NCI-H82 treated with DMSO at 0.1 percent for 48 hours (cell line): ENCODE data around the gene C1QL3.

ENCODE experiments used
- DNase-seq: peaks from one replicate; lab custom pipeline; 2025; ENCODE audit not compliant: unreplicated experiment; lab: John Stamatoyannopoulos, UW

Gene C1QL3

GRCh38 chr10:16521311-16522016, at the start of gene C1QL3:
Gene C1QL3, minus strand, starts transcription at chr10:16521879. Its CDS starts 814 bp downstream, at chr10:16521065.
- no peak for DNase-seq

DNA sequence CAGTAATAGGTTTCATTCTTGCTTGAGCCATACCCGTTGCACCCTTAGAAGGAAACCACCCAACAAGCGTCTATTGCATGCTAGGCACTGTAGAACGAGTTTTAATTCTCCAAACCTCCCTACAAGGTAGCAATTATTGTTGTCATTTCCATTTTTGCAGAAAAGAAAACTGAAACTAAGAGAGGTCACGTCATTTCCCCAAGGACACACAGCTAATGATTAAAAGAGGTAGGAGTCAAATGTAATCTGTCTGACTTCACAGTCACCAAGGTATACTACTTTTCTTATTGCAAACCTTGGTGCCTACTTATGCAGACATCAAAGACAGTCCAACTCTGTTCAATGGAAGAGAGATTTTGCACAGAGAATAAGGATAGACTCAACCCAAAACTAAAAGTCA, 49.1 kb upstream of the C1QL3 start:
- no peak for DNase-seq

GRCh38 chr10:16566202-16566805, 44.6 kb upstream of the C1QL3 start:
- DNase-seq = no peak

- no peak for DNase-seq
Measured at GRCh38 chr10:16565604-16566003, 43.9 kb upstream of the C1QL3 start.

DNA sequence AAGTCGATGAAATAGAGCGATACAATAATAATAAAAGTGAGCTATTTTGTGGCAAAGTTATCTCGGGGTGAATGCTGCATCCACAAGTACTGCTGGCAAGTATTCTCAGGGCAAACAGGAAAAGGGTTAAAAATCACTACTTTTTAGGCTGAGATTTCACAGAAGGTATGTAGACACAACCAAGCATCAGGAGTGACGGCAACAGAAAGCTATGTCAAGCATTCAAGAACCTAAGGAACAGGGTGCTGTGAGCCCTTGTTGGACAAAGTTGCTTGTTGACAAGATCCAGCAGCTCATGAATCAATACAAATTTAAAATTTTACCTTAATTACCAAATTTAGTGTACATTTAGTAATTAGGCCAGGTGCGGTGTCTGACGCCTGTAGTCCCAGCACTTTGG, 41.2 kb upstream of the C1QL3 start:
- no peak for DNase-seq

- DNase-seq = no peak
Measured at GRCh38 chr10:16559236-16559773, 37.6 kb upstream of the C1QL3 start.

- no peak for DNase-seq
Measured at GRCh38 chr10:16547973-16548372, 26.3 kb upstream of the C1QL3 start.

GRCh38 chr10:16545116-16545736, 23.5 kb upstream of the C1QL3 start:
- DNase-seq = peak; percentile 88

DNA sequence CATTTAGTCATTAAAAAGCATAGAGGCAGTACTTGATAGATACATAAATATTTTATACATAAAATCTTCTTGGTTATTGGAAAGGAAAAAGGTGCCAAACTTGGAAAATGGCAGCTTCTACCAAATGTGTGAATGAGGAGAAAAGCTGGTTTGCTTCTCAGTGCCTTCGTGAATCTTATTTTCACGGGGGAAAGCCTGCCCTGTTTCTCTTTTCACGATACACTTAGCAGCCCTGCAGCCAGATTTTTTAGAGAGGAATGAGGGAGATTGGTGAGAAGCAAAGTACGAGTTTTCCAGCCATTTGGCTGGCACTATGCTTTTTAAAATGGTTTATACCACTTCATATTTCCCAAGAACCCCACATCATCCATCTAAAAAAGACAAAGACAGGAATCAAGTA, 22.9 kb upstream of the C1QL3 start:
- no peak for DNase-seq

- DNase-seq = no peak
Measured at GRCh38 chr10:16544099-16544498, 22.4 kb upstream of the C1QL3 start.

- no peak for DNase-seq
Measured at GRCh38 chr10:16536155-16536554, 14.5 kb upstream of the C1QL3 start.

DNA sequence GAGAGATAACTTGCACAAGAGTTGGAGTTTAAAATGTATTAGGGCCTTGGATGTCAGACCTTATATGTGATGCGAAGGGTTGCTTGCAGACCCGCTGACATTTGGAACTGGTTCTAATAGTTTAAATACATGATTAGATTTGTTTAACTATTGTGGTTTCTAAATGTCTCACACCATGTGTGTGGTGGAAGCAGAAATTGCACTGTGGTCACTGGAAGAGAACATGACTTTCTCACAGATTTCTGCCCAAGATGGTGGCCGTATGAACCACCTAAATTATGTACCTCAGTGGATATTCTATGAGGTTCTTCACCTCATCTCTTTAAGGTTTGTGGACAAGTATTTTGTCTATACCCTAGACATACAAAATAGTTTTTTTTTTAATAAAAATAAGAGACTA, 8.2 kb upstream of the C1QL3 start:
- no peak for DNase-seq

DNA sequence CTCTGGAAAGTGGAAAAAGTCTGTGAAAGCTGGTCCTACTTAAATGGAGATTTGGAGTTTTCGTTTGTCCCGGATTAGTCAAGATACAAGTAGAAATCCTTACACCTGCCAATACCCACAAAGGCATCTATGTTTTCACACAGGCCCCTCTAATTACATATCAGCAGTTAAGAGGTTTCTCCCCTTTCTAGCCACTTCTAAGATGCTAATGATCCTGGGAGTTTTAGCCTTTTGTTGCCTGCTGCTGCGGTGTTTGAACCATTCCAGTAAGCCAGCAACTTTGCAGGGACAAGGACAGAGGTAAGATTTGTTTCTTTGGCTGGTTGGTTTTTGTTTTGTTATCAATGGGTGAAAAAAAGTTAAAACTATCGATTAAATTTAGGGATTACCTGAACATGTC, 5.8 kb upstream of the C1QL3 start:
- DNase-seq = no peak

DNA sequence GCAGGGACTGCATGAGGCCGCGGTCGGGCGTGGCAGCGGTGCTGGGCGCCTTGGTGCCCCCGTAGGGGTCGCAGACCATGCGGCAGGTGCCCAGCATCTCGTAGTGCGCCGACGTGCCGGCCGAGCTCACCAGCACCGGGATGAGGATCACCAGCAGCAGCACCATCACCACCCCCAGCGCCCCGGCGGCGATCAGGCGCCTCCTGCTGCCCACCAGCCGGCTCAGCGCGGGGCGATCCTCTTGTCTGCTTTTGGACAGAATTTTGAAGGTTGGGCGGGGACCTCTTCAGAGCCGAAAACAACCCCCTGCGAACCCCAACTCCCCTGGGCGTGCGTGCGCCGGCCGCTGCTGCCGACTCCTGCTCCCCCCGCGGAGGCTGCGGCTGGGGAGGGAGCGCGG, 779 bp downstream of the C1QL3 start:
- DNase-seq = peak; percentile 13

- no peak for DNase-seq
Measured at GRCh38 chr10:16519908-16520861, 1.5 kb downstream of the C1QL3 start.

GRCh38 chr10:16519250-16519907, 2.3 kb downstream of the C1QL3 start:
- DNase-seq = no peak

DNA sequence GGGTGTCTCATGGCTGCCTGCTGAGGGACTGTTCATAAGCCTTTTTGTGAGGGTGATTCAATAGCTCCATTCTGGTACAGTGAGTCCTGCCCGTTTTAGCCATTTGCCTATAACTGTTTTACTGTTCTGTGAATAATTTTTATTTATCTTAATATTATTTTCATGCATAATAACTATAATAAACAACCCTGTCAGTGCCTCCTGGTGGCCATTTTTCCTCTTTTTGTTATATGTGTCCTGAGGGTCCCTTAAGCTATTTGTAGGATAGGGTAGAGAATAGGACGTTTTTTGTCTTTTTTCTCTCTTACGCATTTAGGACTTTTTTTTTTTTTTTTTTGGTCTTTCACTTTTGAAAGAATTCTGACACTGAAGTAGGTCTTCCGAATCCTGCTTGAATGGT, 2.9 kb downstream of the C1QL3 start:
- no peak for DNase-seq

DNA sequence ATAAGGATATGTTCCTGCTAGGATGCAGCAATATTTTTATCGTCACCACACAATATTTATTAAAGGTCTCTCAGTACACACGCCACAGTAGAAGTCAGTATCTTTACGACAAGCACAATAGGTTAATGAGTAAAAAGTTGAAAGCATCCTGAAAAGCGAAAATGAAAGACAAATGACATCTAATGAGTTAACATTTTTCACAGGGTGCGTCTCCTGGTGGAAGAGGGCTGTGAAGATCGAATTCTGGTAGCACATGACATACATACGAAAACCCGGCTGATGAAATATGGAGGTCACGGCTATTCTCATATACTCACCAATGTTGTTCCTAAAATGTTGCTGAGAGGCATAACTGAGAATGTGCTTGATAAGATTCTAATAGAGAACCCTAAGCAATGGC, 10.8 kb downstream of the C1QL3 start:
- no peak for DNase-seq

DNA sequence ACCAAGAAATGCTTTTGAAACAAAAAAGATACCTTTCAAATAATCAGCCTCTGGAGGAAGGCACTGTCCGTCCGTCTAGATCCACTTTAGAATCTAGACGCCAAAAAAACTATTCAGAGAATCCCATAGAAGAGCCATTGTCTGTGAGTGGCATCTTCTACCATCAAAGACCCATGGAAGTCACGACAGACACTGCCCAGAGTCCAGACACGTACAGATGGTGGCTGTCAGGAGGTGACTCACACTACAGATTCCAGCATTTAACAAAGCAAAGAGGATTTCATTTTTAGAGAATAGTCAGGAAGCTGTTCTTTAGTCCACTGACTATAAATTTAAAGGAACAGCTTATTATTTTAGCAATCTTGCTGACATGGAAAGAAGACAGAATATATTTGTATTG, 11.7 kb downstream of the C1QL3 start:
- DNase-seq = peak; percentile 10

GRCh38 chr10:16505161-16505560, 16.5 kb downstream of the C1QL3 start:
- DNase-seq = no peak

DNA sequence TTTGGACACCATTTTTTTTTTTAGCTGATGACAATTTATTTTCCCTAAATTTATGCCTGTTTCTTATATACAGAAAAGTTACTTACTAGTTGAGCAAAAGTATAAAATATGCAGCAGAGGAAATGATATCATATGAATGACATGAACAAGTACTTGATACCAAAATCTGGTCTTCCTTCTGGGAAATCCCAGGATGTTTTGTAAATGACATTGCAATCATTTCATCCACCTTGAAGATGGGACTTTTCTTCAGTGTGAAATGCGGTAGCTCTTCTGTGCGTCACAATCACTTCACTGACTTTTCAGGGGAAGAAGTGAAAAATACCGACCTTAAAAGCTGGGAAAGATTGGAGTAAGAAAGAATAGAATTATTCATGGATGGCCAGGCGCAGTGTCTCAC, 23.8 kb downstream of the C1QL3 start:
- no peak for DNase-seq
